OCI-LY1 (cell line): ENCODE measurements around the gene CSNK1D.

ENCODE experiments used
- H2AFZ ChIP-seq: fragments of 200-600 bp; sonication (generic), shearing (Covaris generic); 2 replicates; pipeline ENCODE4 v1.6.0; 2014; ENCODE audit warnings: antibody characterized with exemption, mild to moderate bottlenecking, low read length
- H3F3A ChIP-seq: fragments of 200-600 bp; sonication (generic), shearing (Covaris generic); 2 replicates; pipeline ENCODE4 v1.6.0; 2014; ENCODE audit warnings: mild to moderate bottlenecking, antibody characterized with exemption, low read length, moderate library complexity; ENCODE audit not compliant: insufficient read depth
- H3K27ac ChIP-seq: fragments of 200-600 bp; sonication (generic); 2 replicates; pipeline ENCODE4 v1.5.1; 2014; ENCODE audit warnings: low read length, mixed run types, mild to moderate bottlenecking, low read depth; ENCODE audit not compliant: poor library complexity, severe bottlenecking
- H3K27me3 ChIP-seq: fragments of 200-600 bp; sonication (generic); 2 replicates; pipeline ENCODE4 v1.6.0; 2014; ENCODE audit warnings: antibody characterized with exemption, mild to moderate bottlenecking, low read length, moderate library complexity; ENCODE audit not compliant: insufficient read depth
- H3K36me3 ChIP-seq: fragments of 200-600 bp; sonication (generic); 2 replicates; pipeline ENCODE4 v1.6.1; 2014; ENCODE audit warnings: mild to moderate bottlenecking, antibody characterized with exemption, low read length, moderate library complexity, mixed read lengths; ENCODE audit not compliant: insufficient read depth
- H3K4me1 ChIP-seq: fragments of 200-600 bp; sonication (generic); 2 replicates; pipeline ENCODE4 v1.5.1; 2014; ENCODE audit warnings: mild to moderate bottlenecking, low read length, moderate library complexity; ENCODE audit not compliant: insufficient read depth, severe bottlenecking
- H3K4me2 ChIP-seq: fragments of 200-600 bp; sonication (generic), shearing (Covaris generic); 2 replicates; pipeline ENCODE4 v1.6.1; 2014; ENCODE audit warnings: low read length
- H3K4me3 ChIP-seq: fragments of 200-600 bp; sonication (generic); 2 replicates; pipeline ENCODE4 v1.5.1; 2014; ENCODE audit warnings: low read length, low read depth, mild to moderate bottlenecking, mixed read lengths; ENCODE audit not compliant: poor library complexity, severe bottlenecking
- H3K79me2 ChIP-seq: fragments of 200-600 bp; shearing (Covaris generic); 2 replicates; pipeline ENCODE4 v1.6.1; 2016; ENCODE audit warnings: mixed run types, low read length, mixed read lengths; ENCODE audit not compliant: insufficient read depth
- H3K9ac ChIP-seq: fragments of 200-600 bp; sonication (generic), shearing (Covaris generic); 2 replicates; pipeline ENCODE4 v1.6.1; 2014; ENCODE audit warnings: mild to moderate bottlenecking, low read length, mixed read lengths
- H3K9me2 ChIP-seq: fragments of 200-600 bp; sonication (generic), shearing (Covaris generic); 2 replicates; pipeline ENCODE4 v1.6.1; 2014; ENCODE audit warnings: low read depth, mild to moderate bottlenecking, low read length, mixed read lengths
- H3K9me3 ChIP-seq: fragments of 200-600 bp; shearing (Covaris generic); 2 replicates; pipeline ENCODE4 v1.6.1; 2014; ENCODE audit warnings: low read length, mixed read lengths
- H4K20me1 ChIP-seq: fragments of 200-600 bp; sonication (generic), shearing (Covaris generic); 2 replicates; pipeline ENCODE4 v1.6.0; 2016; ENCODE audit warnings: mild to moderate bottlenecking, low read length; ENCODE audit not compliant: insufficient read depth
- CTCF ChIP-seq: fragments of 200-600 bp; sonication (generic), shearing (Covaris generic); IDR thresholded peaks from 2 replicates; pipeline ENCODE4 v1.5.1; 2017; ENCODE audit warnings: mild to moderate bottlenecking, antibody characterized with exemption, low read length, moderate library complexity, mixed read lengths
- EZH2 ChIP-seq: fragments of 200-600 bp; sonication (generic), shearing (Covaris generic); IDR thresholded peaks from 2 replicates; pipeline ENCODE4 v1.8.0; 2017; ENCODE audit warnings: borderline replicate concordance, mixed run types, mild to moderate bottlenecking, antibody characterized with exemption, low read length, moderate library complexity, mixed read lengths

Gene CSNK1D

GRCh38 chr17:82248815-82249674 is 24.5 kb downstream of the CSNK1D start:
- Histone ChIP-seq H3K9me3 (no peaks in the 10 kb centered on the region), H3K9me2 (no peaks in the 10 kb centered on the region), H2AFZ (no peak overlapping the region), H3K27ac (no peak overlapping the region), H3K4me1 (no peaks in the 10 kb centered on the region), H3K79me2 (no peaks in the 10 kb centered on the region), H3K4me2 (no peak overlapping the region), H3K4me3 (no peak overlapping the region), H3K36me3 (peaks cover 95% of the 10 kb centered on the region), H3K9ac (no peak overlapping the region), H3F3A (no peaks in the 10 kb centered on the region), H4K20me1 (no peaks in the 10 kb centered on the region), H3K27me3 (no peaks in the 10 kb centered on the region)
- TF ChIP-seq CTCF (no peak), EZH2 (no peak)

GRCh38 chr17:82247856-82248671 is 25.4 kb downstream of the CSNK1D start:
- H3K4me3 ChIP-seq: no peak overlapping the region
- no peaks in the 10 kb centered on the region for H3K79me2 ChIP-seq
- no peaks in the 10 kb centered on the region for H3K27me3 ChIP-seq
- no peak overlapping the region for H3K9ac ChIP-seq
- H3K9me2 ChIP-seq: no peaks in the 10 kb centered on the region
- H2AFZ ChIP-seq: no peak overlapping the region
- peaks cover 100% of the 10 kb centered on the region for H3K36me3 ChIP-seq
- H3F3A ChIP-seq: no peaks in the 10 kb centered on the region
- no peak overlapping the region for H3K27ac ChIP-seq
- no peaks in the 10 kb centered on the region for H3K9me3 ChIP-seq
- no peaks in the 10 kb centered on the region for H3K4me1 ChIP-seq
- H3K4me2 ChIP-seq: no peak overlapping the region
- H4K20me1 ChIP-seq: no peaks in the 10 kb centered on the region
- TF ChIP-seq EZH2 (no peak), CTCF (no peak)

GRCh38 chr17:82247182-82247823 is 26.2 kb downstream of the CSNK1D start:
- Histone ChIP-seq H2AFZ (no peak overlapping the region), H3K79me2 (no peaks in the 10 kb centered on the region), H3K27ac (no peak overlapping the region), H3K4me3 (no peak overlapping the region), H4K20me1 (no peaks in the 10 kb centered on the region), H3K27me3 (no peaks in the 10 kb centered on the region), H3K9ac (no peak overlapping the region), H3K36me3 (peaks cover 100% of the 10 kb centered on the region), H3K4me1 (no peaks in the 10 kb centered on the region), H3K9me2 (no peaks in the 10 kb centered on the region), H3F3A (no peaks in the 10 kb centered on the region), H3K4me2 (no peak overlapping the region), H3K9me3 (no peaks in the 10 kb centered on the region)
- TF ChIP-seq CTCF (no peak), EZH2 (no peak)
